Measurements from ENCODE around the gene NRF1.
"Not testable (repeated sequence)": the region's sequence is repeated elsewhere in the genome, so short reads cannot be mapped to it uniquely, and the experiment has no call there.

Gene NRF1

DNA sequence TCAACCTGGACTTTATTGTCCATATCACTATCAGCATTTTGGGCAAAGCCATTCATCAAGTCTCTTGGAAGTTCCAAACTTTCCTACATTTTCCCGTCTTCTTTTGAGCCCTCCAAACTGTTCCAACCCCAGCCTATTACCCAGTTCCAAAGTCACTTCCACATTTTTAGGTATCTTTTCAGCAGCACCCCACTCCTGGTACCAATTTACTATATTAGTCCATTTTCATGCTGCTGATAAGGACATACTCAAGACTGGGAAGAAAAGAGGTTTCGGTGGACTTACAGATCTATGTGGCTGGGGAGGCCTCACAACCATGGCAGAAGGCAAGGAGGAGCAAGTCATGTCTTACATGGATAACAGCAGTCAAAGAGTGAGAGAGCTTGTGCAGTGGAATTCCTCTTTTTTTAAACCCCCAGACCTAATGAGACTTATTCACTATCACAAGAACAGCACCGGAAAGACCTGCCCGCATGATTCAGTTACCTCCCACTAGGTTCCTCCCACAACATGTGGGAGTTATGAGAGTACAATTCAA lies 50.2 kb downstream of the NRF1 start:
- TF ChIP-seq, protein P1, sequence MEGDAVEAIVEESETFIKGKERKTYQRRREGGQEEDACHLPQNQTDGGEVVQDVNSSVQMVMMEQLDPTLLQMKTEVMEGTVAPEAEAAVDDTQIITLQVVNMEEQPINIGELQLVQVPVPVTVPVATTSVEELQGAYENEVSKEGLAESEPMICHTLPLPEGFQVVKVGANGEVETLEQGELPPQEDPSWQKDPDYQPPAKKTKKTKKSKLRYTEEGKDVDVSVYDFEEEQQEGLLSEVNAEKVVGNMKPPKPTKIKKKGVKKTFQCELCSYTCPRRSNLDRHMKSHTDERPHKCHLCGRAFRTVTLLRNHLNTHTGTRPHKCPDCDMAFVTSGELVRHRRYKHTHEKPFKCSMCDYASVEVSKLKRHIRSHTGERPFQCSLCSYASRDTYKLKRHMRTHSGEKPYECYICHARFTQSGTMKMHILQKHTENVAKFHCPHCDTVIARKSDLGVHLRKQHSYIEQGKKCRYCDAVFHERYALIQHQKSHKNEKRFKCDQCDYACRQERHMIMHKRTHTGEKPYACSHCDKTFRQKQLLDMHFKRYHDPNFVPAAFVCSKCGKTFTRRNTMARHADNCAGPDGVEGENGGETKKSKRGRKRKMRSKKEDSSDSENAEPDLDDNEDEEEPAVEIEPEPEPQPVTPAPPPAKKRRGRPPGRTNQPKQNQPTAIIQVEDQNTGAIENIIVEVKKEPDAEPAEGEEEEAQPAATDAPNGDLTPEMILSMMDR (IDR thresholded peaks at IDR 0.05; ENCODE audit: low read depth, low read length, missing control alignments): no peak
- no peak for DNase-seq (ENCODE audit: extremely low read depth, low read depth)

DNA sequence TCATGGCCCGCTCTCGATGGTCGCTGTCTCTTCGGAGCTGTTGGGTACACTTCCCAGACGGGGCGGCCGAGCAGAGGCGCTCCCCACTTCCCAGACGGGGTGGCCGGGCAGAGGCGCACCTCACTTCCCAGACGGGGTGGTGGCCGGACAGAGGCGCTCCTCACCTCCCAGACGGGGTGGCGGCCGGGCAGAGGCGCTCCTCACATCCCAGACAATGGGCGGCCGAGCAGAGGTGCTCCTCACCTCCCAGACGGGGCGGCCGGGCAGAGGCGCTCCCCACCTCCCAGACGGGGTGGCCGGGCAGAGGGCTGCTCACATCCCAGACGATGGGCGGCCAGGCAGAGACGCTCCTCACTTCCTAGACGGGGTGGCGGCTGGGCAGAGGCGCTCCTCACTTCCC lies 51.7 kb downstream of the NRF1 start:
- H3K4me3 ChIP-seq (replicated peaks; ENCODE audit: low read depth, low read length); DNase-seq (ENCODE audit: extremely low read depth, low read depth): not testable (repeated sequence)

More for the DNA sequence above, 50.2 kb downstream of the NRF1 start:
- no peak overlapping the region for H3K4me3 ChIP-seq (replicated peaks; ENCODE audit: low read depth, low read length)

DNA sequence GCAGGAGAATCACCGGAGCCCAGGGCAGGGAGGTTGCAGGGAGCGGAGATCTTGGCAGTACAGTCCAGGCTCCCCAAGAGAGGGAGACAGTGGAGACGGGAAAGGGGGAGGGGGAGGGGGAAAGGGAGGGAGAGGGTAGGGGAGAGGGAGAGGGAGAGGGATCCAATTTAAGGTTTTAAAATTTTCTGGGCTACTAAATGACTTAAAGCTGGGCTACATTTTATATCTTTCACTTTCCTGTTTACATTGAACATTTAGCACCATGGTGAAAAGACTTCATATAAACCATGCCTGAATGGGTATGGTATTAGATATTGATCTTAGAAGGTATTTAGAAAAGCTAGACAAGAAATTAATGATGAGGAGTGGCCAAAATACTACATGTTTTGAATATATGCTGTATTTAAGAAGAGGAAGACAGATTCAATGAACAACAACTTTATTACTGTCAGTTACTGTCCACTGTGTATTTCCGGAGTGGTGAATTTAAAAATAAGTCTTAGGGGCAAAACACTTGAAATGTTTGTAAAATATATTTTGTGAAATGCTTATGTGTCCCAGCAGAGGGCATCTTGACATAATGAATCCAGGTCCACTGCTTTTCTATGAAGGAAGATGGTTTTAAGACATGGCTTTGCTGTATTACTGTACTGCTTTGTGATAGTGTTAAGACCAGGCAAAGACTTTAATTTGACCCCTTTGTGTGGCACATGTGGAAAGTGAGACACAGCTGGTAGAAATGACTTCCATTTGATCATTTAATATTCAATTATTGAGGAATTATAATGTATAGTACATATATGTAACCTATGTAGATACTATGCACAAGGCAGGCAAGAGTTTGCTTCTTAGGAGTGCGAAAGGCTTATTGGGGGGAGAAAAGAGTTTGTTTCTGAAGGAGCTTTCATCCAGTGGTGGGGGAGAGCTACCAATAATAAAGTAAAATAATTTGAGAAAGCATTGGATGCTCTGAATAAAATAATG lies 52.8 kb downstream of the NRF1 start:
- H3K4me3 ChIP-seq (replicated peaks; ENCODE audit: low read depth, low read length): no peak overlapping the region
- peak; percentile 53 for DNase-seq (ENCODE audit: extremely low read depth, low read depth)
- TF ChIP-seq, protein P1 (IDR thresholded peaks at IDR 0.05; ENCODE audit: low read depth, low read length, missing control alignments): peak; percentile 42

DNA sequence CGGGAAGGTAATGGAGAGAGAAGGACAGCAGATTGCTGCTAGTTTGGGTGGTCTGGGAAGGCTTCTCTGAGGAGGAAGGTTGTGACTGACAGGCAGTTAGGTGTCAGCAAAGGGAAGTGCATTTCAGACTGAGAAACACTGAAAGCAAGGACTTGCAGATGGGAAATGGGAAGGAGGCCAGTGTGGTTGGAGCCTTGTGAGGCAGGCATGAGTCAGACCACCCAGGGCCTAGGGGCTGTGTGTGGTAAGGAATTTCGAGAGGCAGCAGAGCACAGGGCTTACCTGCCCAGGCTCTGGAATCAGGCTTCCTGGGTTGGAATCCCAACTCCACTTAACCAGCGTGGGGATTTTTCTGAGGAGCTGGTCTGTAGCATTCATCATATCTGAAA lies 53.5 kb downstream of the NRF1 start:
- DNase-seq (ENCODE audit: extremely low read depth, low read depth): peak; percentile 85
- TF ChIP-seq, protein P1 (IDR thresholded peaks at IDR 0.05; ENCODE audit: low read depth, low read length, missing control alignments): no peak
- no peak overlapping the region for H3K4me3 ChIP-seq (replicated peaks; ENCODE audit: low read depth, low read length)

DNA sequence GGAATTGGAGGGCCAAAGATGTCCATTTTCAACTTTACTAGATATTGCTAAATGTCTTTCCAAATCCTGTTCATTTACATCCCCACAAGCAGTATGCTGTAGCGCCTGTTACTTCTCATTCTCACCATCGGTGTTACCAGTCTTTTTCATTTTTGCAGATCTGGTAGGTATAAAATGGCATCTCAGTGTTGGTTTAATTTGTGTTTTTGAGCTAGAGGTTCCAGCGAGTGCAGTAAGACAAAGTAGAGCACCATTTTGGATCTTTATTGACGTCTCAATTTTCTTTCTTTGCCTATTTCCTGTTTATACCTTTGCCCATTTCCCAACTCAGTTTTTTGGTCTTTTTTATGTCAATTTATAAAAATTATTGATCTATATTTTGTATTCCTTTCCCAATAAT lies 55.6 kb downstream of the NRF1 start:
- H3K4me3 ChIP-seq (replicated peaks; ENCODE audit: low read depth, low read length): no peak overlapping the region
- TF ChIP-seq, protein P1 (IDR thresholded peaks at IDR 0.05; ENCODE audit: low read depth, low read length, missing control alignments): no peak
- no peak for DNase-seq (ENCODE audit: extremely low read depth, low read depth)

DNA sequence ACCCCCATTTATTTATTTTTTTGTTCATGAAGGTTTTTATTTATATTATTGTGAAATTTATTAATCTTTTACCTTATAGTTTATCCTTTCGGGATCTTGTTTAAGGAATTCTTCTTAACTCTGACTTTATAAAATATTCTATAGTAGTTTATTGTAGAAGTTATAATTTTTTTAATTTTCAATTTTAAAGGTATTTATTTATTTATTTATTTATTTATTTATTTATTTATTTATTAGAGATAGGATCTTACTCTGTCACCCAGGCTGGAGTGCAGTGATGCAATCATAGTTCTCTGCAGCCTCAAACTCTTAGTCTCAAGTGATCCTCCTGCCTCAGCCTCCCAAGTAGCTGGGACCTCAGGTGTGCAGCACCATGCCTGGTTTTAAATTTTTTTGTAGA lies 56.0 kb downstream of the NRF1 start:
- DNase-seq (ENCODE audit: extremely low read depth, low read depth): no peak
- TF ChIP-seq, protein P1 (IDR thresholded peaks at IDR 0.05; ENCODE audit: low read depth, low read length, missing control alignments): no peak
- H3K4me3 ChIP-seq (replicated peaks; ENCODE audit: low read depth, low read length): no peak overlapping the region

DNA sequence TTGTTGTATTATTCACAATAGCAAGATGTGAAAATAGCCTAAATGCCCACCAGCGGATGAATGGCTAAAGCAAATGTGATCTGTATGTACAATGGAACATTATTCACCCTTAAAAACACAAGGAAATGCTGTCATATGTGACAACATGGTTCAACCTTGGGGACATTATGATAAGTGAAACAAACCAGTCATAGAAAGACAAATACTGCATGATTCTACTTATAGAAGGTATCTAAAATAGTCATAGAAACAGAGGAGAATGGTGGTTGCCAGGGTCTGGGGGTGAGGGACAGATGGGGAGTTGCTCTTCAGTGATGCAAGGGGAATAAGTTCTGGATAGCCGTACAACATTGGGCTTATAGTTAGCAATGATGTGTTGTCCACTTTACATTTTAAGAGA lies 58.4 kb downstream of the NRF1 start:
- no peak for DNase-seq (ENCODE audit: extremely low read depth, low read depth)
- no peak overlapping the region for H3K4me3 ChIP-seq (replicated peaks; ENCODE audit: low read depth, low read length)
- TF ChIP-seq, protein P1 (IDR thresholded peaks at IDR 0.05; ENCODE audit: low read depth, low read length, missing control alignments): no peak
